VCaP (cell line): ENCODE measurements around the gene MRPL43.

Experiments used
- H3K27ac ChIP-seq: fragments of 450-650 bp; 2 replicates; pipeline ENCODE4 v1.5.1; 2017
- TF ChIP-seq, protein P1 (sequence below): fragments of 450-650 bp; conservative IDR thresholded peaks from 2 replicates; pipeline ENCODE4 v1.5.1; 2017; ENCODE audit warnings: mild to moderate bottlenecking, moderate library complexity

The MRPL43 gene

DNA sequence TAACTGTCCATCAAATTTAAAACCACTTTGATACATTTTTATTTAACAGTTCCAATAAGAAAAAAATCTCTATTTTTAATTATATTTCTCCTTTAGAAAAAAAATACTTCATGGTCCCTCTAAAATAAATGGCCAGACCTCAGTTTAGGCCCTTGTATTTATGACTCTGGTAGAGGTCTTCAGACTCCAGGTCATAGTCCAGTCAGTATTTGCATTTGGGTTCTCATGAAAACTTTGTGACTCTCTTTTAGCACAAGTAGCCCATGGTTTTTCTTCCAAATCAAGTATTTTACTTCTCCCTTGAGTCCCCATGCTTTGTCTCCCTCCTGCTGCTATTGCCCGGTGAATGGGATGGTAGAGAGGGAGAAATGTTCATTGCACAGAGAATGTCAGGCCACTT is 23.5 kb downstream of the MRPL43 start:
- H3K27ac ChIP-seq, result no peak overlapping the region
- TF ChIP-seq, protein P1, sequence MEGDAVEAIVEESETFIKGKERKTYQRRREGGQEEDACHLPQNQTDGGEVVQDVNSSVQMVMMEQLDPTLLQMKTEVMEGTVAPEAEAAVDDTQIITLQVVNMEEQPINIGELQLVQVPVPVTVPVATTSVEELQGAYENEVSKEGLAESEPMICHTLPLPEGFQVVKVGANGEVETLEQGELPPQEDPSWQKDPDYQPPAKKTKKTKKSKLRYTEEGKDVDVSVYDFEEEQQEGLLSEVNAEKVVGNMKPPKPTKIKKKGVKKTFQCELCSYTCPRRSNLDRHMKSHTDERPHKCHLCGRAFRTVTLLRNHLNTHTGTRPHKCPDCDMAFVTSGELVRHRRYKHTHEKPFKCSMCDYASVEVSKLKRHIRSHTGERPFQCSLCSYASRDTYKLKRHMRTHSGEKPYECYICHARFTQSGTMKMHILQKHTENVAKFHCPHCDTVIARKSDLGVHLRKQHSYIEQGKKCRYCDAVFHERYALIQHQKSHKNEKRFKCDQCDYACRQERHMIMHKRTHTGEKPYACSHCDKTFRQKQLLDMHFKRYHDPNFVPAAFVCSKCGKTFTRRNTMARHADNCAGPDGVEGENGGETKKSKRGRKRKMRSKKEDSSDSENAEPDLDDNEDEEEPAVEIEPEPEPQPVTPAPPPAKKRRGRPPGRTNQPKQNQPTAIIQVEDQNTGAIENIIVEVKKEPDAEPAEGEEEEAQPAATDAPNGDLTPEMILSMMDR, result no peak

DNA sequence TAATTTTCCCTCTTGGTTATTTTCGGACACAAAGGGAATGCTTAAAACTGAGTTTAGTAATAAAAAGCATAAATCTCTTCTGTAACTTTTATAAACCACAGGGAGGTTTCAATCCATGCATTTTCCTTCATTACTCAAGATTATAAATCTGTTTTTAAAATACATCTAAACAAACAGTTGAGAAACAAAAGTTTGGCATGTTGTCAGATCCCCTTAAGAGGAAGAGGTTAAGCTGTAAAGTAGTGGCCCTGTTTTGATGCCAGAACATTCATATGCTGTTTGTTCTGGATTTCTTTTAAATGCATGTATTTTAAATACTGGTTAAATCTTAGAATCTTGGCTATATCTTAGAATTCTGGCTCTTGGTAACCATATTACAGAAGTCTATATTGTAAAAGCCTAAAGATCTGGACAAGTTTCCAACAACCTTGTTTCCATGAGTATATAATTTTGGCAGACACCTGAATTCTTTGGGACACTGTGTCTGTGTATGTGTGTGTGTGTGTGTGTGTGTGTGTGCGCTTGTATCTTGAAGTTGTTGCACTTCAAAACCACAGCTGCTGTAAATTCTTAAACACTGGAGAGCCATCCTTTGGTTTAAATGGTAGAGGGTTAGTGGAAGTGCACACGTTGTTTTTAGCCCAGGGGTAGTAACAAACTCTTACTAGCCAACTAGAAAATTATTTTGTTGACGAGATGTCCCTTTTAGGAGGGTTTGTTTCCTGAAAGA is 24.8 kb downstream of the MRPL43 start:
- TF ChIP-seq, protein P1, result no peak
- peak overlapping the region; percentile 3; the same call in 1 of the 2 replicates for H3K27ac ChIP-seq

DNA sequence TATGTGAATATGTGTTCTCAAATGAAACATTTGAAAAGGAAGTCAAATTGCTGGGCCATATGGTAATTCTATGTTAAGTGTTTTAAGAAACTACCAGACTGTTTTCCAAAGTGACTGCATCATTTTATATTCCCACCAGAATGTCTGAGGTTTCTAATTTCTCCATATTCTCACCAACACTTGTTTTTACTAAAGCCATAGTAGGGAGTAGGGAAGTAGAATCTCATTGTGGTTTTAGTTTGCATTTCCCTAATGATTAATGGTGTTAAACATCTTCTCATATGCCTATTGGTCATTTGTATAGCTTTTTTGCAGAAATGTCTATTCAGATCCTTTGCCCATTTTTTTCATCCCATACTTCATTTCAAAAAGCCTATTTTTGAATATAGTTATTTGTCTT is 27.0 kb downstream of the MRPL43 start:
- no peak overlapping the region for H3K27ac ChIP-seq
- TF ChIP-seq, protein P1, result no peak

DNA sequence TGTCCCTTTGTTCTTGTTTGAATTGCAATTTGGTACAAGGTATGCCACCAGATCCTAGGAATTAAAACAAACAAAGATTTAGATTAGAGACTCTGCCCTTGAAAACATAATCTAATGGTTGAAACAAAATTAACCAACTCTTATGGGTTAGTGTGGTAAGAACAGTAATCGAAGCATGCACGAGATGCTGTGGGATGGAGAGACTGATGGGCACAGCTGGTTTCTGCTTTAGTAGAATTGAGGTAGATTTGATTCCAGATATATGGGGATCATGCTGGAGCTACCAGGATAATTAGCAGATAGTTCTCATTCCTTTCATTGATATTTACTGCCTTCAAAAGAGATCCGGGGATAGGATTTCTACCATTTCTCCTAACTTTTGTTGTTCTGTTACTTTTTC is 38.4 kb downstream of the MRPL43 start:
- TF ChIP-seq, protein P1, result no peak

DNA sequence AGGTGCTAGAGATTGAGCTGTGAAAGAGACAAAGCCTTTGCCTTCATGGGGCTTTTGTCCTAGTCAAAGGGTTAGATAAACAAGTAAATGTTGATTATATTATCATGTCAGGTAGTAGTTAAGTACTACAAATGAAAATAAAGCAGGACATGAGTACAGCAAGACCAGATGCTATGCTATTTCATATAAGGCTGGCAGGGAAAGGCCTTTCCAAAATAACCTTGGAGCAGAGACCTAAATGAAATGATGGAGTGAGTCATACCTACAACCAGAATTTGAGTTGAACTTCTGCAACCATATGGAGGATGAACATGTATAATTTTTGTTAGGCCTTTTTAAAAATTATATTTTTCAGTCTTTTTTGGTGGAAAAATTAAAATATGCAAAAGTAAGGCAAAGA is 41.5 kb downstream of the MRPL43 start:
- no peak overlapping the region for H3K27ac ChIP-seq
- TF ChIP-seq, protein P1, result no peak

More for the DNA sequence above, 38.4 kb downstream of the MRPL43 start:
- no peak overlapping the region for H3K27ac ChIP-seq

DNA sequence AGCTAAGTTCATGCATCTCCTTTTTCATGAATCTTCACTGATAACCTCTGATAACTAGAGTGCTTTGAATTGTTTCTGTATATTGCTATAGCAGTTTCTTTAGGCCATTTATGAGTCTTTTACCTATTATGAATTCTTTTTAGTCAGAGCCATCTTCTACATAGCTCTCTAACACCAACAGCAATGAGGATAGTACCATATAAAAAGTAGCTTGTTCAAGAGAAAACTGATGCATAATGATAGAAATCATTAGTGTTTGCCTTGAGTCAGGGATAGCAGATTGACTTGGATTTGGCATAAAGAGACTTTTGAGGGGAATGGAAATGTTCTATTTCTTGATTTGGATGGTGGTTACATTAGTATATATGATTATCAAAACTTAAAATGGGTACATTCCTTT is 43.8 kb downstream of the MRPL43 start:
- TF ChIP-seq, protein P1, result no peak
- no peak overlapping the region for H3K27ac ChIP-seq

DNA sequence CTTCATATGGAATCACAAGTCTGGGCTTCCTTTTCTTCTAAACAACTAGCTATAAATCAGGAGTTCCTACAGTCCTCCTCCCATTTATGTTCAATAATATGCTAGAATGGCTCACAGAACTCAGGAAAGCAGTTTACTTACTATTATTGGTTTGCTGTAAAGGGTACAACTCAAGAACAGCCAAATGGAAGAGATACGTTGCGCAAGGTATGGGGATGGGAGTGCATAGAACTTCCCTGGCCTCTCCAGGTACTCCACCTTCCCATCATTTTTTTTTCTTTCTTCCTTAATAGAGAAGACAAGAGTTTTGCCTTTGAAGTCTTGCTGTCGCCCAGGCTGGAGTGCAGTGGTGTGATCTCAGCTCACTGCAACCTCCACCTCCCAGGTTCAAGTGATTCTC is 45.1 kb downstream of the MRPL43 start:
- TF ChIP-seq, protein P1, result no peak

More for the DNA sequence above, 45.1 kb downstream of the MRPL43 start:
- no peak overlapping the region for H3K27ac ChIP-seq
